Activated naive CD4-positive, alpha-beta T cell treated with anti-CD3 and anti-CD28 coated beads, Interleukin-2, amount 10 ng/mL, durations not matched to agents 7 days and 5 days (primary cell): ENCODE data around the gene CBLL1.

Source experiments
- CTCF ChIA-PET: fragments of 350-600 bp; sonication (Branson Sonifier 250); formaldehyde crosslinking; loops from one replicate; lab custom pipeline; 2021; ENCODE audit warnings: antibody characterized with exemption; lab: Charles Lee
- DNase-seq: peaks from one replicate; pipeline ENCODE4 v3.0.0-alpha.2; 2020
- H3K27ac Mint-ChIP-seq: one replicate; pipeline ENCODE4 v1.8.0; 2021; ENCODE audit warnings: mild to moderate bottlenecking, moderate library complexity, mixed read lengths
- H3K27me3 Mint-ChIP-seq: one replicate; pipeline ENCODE4 v1.8.0; 2021; ENCODE audit warnings: mild to moderate bottlenecking, mixed read lengths
- H3K36me3 Mint-ChIP-seq: one replicate; pipeline ENCODE4 v1.8.0; 2021; ENCODE audit warnings: mixed read lengths
- H3K4me1 Mint-ChIP-seq: one replicate; pipeline ENCODE4 v1.8.0; 2021; ENCODE audit warnings: mixed read lengths
- H3K4me3 Mint-ChIP-seq: one replicate; pipeline ENCODE4 v1.8.0; 2021; ENCODE audit warnings: mild to moderate bottlenecking, moderate library complexity, mixed read lengths
- H3K9me3 Mint-ChIP-seq: one replicate; pipeline ENCODE4 v1.8.0; 2021; ENCODE audit warnings: mixed read lengths

Gene CBLL1

GRCh38 chr7:107809179-107809578 is 65.2 kb downstream of the CBLL1 start:
- CTCF ChIA-PET, result no interaction called here

GRCh38 chr7:107810626-107811025 is 66.7 kb downstream of the CBLL1 start:
- CTCF ChIA-PET, result no interaction called here
- H3K27me3 Mint-ChIP-seq, result no peaks in the 10 kb centered on the region
- no peak for DNase-seq
- H3K9me3 Mint-ChIP-seq, result no peaks in the 10 kb centered on the region
- H3K27ac Mint-ChIP-seq, result no peak overlapping the region
- no peak overlapping the region for H3K4me3 Mint-ChIP-seq
- peaks cover 5% of the 10 kb centered on the region for H3K4me1 Mint-ChIP-seq
- no peaks in the 10 kb centered on the region for H3K36me3 Mint-ChIP-seq

More at GRCh38 chr7:107809179-107809578, 65.2 kb downstream of the CBLL1 start:
- H3K9me3 Mint-ChIP-seq, result no peaks in the 10 kb centered on the region
- H3K4me3 Mint-ChIP-seq, result no peak overlapping the region
- H3K36me3 Mint-ChIP-seq, result no peaks in the 10 kb centered on the region
- no peak for DNase-seq
- peaks cover 4% of the 10 kb centered on the region for H3K27me3 Mint-ChIP-seq
- no peak overlapping the region for H3K27ac Mint-ChIP-seq
- no peaks in the 10 kb centered on the region for H3K4me1 Mint-ChIP-seq
